Adrenal gland (tissue), 12 donors: ENCODE results near the gene ARHGAP26. TPM values are rescaled to one million over a fixed set of nuclear protein-coding genes. Genes with fewer than 3 reads are reported as not detected.

ENCODE experiments used
- DNase-seq, 7 donors: peaks; one replicate each; pipeline ENCODE4 v3.0.0-alpha.2; 2019 to 2020
- H3K27ac ChIP-seq, 5 donors: fragments of 200-600 bp; sonication (generic) in 4 of 5; 1 replicate in 3 of 5; 2 replicates in 2 of 5; pipeline versions ENCODE4 v1.5.1 to v1.8.0; 2016 to 2020; ENCODE audit warnings: mild to moderate bottlenecking in 1 of 5
- H3K27me3 ChIP-seq: fragments of 200-600 bp; 2 replicates; pipeline ENCODE4 v1.8.0; 2021
- H3K36me3 ChIP-seq, 2 donors: fragments of 200-600 bp; replicated peaks in 1 of 2; 1 replicate in 1 of 2; 2 replicates in 1 of 2; pipeline versions ENCODE4 v1.5.1 to v1.8.0; 2018 to 2022
- H3K4me1 ChIP-seq, 2 donors: fragments of 200-600 bp; replicated peaks in 1 of 2; 1 replicate in 1 of 2; 2 replicates in 1 of 2; pipeline versions ENCODE4 v1.5.1 to v1.8.0; 2018 to 2021
- H3K4me3 ChIP-seq, 4 donors: fragments of 200-600 bp; sonication (generic) in 3 of 4; one replicate each; pipeline ENCODE4 v1.5.1; 2016 to 2018
- H3K9me3 ChIP-seq, 3 donors: fragments of 200-600 bp; sonication (generic) in 1 of 3; replicated peaks in 1 of 3; 1 replicate in 2 of 3; 2 replicates in 1 of 3; pipeline versions ENCODE4 v1.5.1 to v1.8.0; 2016 to 2021
- CTCF ChIP-seq, 6 experiments: fragments of 450-650 bp in 4 of 6; fragments of 200-600 bp in 2 of 6; sonication (generic) in 1 of 6; IDR thresholded peaks; 1 replicate in 5 of 6; 2 replicates in 1 of 6; pipeline versions ENCODE4 v1.5.1 to v1.8.0; 2016 to 2021; ENCODE audit warnings: antibody characterized with exemption in 6 of 6, mild to moderate bottlenecking in 2 of 6, moderate library complexity in 1 of 6
- POLR2A ChIP-seq, 2 donors: fragments of 450-650 bp; IDR thresholded peaks; one replicate each; pipeline ENCODE4 v1.6.1; 2017; ENCODE audit warnings: antibody characterized with exemption in 2 of 2, mild to moderate bottlenecking in 2 of 2, moderate library complexity in 1 of 2
- WGBS, 4 donors: extraction: QIAGEN DNeasy Blood & Tissue Kit in 2 of 4; methylation state at CpG; one replicate each; pipeline versions ENCODE4 v1.1.5 to v1.1.7; 2013 to 2017; 5-methylcytosine and 5-hydroxymethylcytosine counted together
- intact Hi-C, 2 donors: fragments of 100-400 bp; cut with DNase I; formaldehyde crosslinking; loops; one replicate each; pipeline versions ENCODE4 v1.14.1 to v1.15.0; 2022 to 2023
- polyA plus RNA-seq, 3 donors: library from polyadenylated mRNA; stranded (reverse); fragments of 200-250 nt in 2 of 3; fragments of 350-450 nt in 1 of 3; fragmentation: Illumina TruSeq in 1 of 3; extraction: RNeasy Lipid Tissue Mini Kit (QIAGEN cat#74804) in 1 of 3; gene quantifications; one replicate each; pipeline ENCODE4 v1.2.3, GENCODE V29; 2013 to 2014
- total RNA-seq, 9 donors: library from RNA; depleted of rRNA in 4 of 9; stranded (reverse); fragments of >200 nt in 4 of 9; fragments of 120-200 nt in 1 of 9; fragmentation: NEBNext Ultra II Directional in 1 of 9; extraction: Animal tissue kit (Norgen Biotek cat#: 25700) in 1 of 9; gene quantifications; one replicate each; pipeline versions ENCODE4 v1.1.0 to v1.2.4, GENCODE V29; 2013 to 2023
- donor health status: healthy with polysubstance abuse.
- donor health status: Bipolar disorder and iron deficiency.
- donor health status: DM: yes; HTN: yes; CAD: no.
- donor health status: DM: no; HTN: no; CAD: no.
- donor health status: DM: no; HTN: no; CAD: no.
- donor health status: DM: yes; HTN: yes; CAD: no.

Gene ARHGAP26
- total and polyA plus RNA-seq, 12 donors = 3.0 to 21.7 (median 10.8) TPM

GRCh38 chr5:142841511-142842265 is 71.5 kb downstream of the ARHGAP26 start:
- TF ChIP-seq CTCF (IDR thresholded peaks at IDR 0.05) (no peak), POLR2A (IDR thresholded peaks at IDR 0.05) (no peak)
- Histone ChIP-seq H3K27me3 (no peaks in the 10 kb centered on the region), H3K4me3 (no peak overlapping the region), H3K9me3 (no peaks in the 10 kb centered on the region), H3K4me1 (peaks cover 3 to 49% of the 10 kb centered on the region in 2 donors), H3K36me3 (no peaks in the 10 kb centered on the region), H3K27ac (peak overlapping the region in 1 of 5 donors; percentile 7)
- no peak for DNase-seq
- intact Hi-C loops = no loop called here
- WGBS, 4 donors = 79 to 87% (median 85%) methylated on average over 6 of the region's 6 CpGs

DNA sequence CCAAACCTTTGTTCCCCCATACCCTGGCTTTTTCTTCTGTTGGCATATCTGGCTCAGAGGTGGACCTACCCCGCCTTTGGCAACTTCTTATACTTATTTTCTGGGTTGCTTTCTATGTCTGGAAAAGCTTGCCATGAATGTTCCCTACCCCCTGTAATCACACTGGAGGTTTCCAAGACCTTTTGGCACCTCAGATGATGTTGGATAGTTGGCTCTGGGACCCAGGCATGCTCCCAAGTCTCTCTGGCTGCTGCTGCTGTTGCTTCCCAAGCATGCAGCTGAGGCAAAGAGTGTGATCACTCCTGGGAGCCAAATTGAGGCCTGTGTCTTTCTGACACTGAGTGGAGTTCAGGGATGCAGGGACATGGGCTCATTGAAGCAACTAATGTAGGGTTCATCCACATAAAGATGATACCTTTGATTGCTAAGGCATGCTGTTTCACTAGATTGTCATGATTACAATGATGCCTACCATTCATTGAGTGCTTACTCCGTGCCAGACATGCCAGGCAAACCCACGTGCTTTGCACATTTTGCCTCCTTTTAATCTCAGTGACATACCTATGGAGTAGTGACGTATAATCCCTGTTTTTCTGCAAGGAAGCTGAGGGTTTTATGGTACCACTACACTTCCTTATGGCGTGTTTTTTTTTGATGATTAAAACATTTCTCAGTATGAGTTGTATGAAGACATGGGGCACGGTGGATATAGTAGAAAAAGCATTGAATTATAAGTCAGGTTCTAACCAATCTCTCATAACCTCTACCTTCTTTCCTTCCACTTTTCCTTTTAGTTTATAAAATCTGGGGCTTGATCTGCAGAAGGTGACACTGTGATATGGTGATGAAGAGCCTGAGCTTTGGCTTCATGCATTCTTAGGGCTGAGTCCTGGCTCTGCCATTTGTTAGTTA is 73.1 kb downstream of the ARHGAP26 start:
- 83 to 90% (median 86%) methylated on average over 6 of the region's 6 CpGs for WGBS, 4 donors
- TF ChIP-seq CTCF (IDR thresholded peaks at IDR 0.05) = no peak
- TF ChIP-seq POLR2A (IDR thresholded peaks at IDR 0.05) = no peak
- Histone ChIP-seq H3K36me3 (no peaks in the 10 kb centered on the region), H3K27ac (no peak overlapping the region), H3K4me3 (no peak overlapping the region), H3K4me1 (peaks cover 3 to 52% of the 10 kb centered on the region in 2 donors), H3K27me3 (no peaks in the 10 kb centered on the region), H3K9me3 (no peaks in the 10 kb centered on the region)
- intact Hi-C loops = no loop called here
- no peak for DNase-seq

DNA sequence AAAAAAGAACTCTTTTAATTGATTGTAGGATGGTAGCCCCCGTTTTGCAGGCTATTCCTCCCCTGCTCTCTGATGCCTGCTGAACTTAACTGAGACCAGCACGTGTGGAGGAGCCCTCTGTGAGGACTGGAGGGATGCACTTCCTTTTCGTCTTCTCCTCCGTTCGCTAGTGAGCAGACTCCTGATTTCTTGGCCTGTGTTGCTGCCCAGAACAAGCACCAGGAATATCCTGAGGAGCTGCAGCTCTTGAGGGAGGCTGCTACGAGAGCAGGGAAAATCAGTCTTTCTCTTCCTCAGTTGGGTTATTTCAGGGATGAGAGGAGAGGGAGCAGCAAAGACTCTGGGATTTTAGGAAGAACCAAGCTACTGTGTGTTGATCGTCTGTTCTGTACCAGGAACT is 74.7 kb downstream of the ARHGAP26 start:
- H3K4me3 ChIP-seq = no peak overlapping the region
- intact Hi-C loops = no loop called here
- DNase-seq = no peak
- WGBS, 4 donors = 55 to 70% (median 59%) methylated on average over 7 of the region's 7 CpGs
- no peaks in the 10 kb centered on the region for H3K36me3 ChIP-seq
- H3K9me3 ChIP-seq = no peaks in the 10 kb centered on the region
- peaks cover 2 to 46% of the 10 kb centered on the region in 2 donors for H3K4me1 ChIP-seq
- no peaks in the 10 kb centered on the region for H3K27me3 ChIP-seq
- no peak for TF ChIP-seq CTCF (IDR thresholded peaks at IDR 0.05)
- TF ChIP-seq POLR2A (IDR thresholded peaks at IDR 0.05) = no peak
- H3K27ac ChIP-seq = peak overlapping the region in 2 of 5 donors; percentile 52 to 77

DNA sequence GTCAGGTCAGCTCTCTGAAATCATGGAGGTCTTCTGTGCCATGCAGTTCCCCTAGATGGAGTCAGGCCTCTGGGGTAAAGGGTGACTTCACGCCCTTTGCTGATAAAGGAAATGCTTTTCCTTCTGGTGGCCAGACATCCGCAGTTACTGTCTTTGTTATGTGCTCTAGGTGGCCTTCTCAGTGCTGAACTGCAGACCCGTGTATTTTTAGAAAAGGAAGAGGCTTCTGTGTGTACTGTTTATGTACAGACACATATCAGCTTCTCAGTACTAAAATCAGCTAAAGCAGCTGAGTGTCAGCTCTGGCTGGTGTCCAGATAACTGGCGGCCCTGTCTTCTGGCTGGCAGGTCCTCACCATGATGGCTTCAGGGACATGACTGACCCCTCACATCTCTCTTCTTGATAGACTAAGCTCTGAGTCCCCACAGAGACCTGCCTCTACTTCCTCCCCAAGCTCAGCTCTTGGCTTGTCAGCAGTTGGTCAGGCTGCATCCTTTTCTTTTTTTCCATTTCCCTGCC is 75.3 kb downstream of the ARHGAP26 start:
- Histone ChIP-seq H3K27ac (peak overlapping the region in 2 of 5 donors; percentile 52 to 77), H3K4me3 (no peak overlapping the region), H3K36me3 (no peaks in the 10 kb centered on the region), H3K27me3 (no peaks in the 10 kb centered on the region), H3K9me3 (no peaks in the 10 kb centered on the region), H3K4me1 (peaks cover 0 to 40% of the 10 kb centered on the region in 2 donors)
- 23 to 46% (median 39%) methylated on average over 4 of the region's 4 CpGs for WGBS, 4 donors
- peak in 3 of 7 donors; percentile 49 to 80 (median 50) for DNase-seq
- intact Hi-C loops = no loop called here
- no peak for TF ChIP-seq CTCF (IDR thresholded peaks at IDR 0.05)
